Skeletal muscle tissue (tissue), 4 donors: ENCODE data around the gene CYTL1. TPM values are rescaled to one million over a fixed set of nuclear protein-coding genes. Genes with fewer than 3 reads are reported as not detected.

Experiments
- H3K27ac ChIP-seq: one replicate; pipeline ENCODE4 v1.7.0; 2013; ENCODE audit warnings: mild to moderate bottlenecking, low read depth, low read length, inconsistent platforms
- H3K27me3 ChIP-seq, 3 donors: one replicate each; pipeline ENCODE4 v1.7.0; 2013; ENCODE audit warnings: low read length in 3 of 3; ENCODE audit not compliant: control insufficient read depth in 3 of 3, insufficient read depth in 3 of 3
- H3K36me3 ChIP-seq, 3 donors: one replicate each; pipeline ENCODE4 v1.7.0; 2013; ENCODE audit warnings: low read length in 3 of 3; ENCODE audit not compliant: control insufficient read depth in 3 of 3, insufficient read depth in 3 of 3
- H3K4me1 ChIP-seq, 3 donors: one replicate each; pipeline ENCODE4 v1.7.0; 2013; ENCODE audit warnings: low read length in 3 of 3, mild to moderate bottlenecking in 3 of 3; ENCODE audit not compliant: control insufficient read depth in 3 of 3, insufficient read depth in 3 of 3
- H3K4me3 ChIP-seq, 3 donors: one replicate each; pipeline ENCODE4 v1.7.0; 2013; ENCODE audit warnings: low read length in 3 of 3
- H3K9ac ChIP-seq, 3 donors: one replicate each; pipeline ENCODE4 v1.7.0; 2013; ENCODE audit warnings: low read length in 3 of 3, mild to moderate bottlenecking in 3 of 3, moderate library complexity in 2 of 3, low read depth in 1 of 3
- H3K9me3 ChIP-seq, 3 donors: one replicate each; pipeline ENCODE4 v1.7.0; 2013; ENCODE audit warnings: low read length in 3 of 3; ENCODE audit not compliant: control insufficient read depth in 3 of 3
- total RNA-seq: library from RNA; depleted of rRNA; stranded (reverse); fragments of >200 nt; gene quantifications from one replicate; pipeline ENCODE4 v1.2.3, GENCODE V29; 2014
- donor health status: Osteomylitis.

The CYTL1 gene
- total RNA-seq, 1 donor from 2014 or later = 2.1 TPM

- Histone ChIP-seq H3K27me3 (peaks cover 0 to 11% (median 8%) of the 10 kb centered on the region in 3 donors), H3K4me1 (peaks cover 2 to 6% (median 5%) of the 10 kb centered on the region in 3 donors), H3K36me3 (no peaks in the 10 kb centered on the region), H3K9me3 (no peaks in the 10 kb centered on the region), H3K9ac (no peak overlapping the region), H3K4me3 (no peak overlapping the region), H3K27ac (no peak overlapping the region)
These were observed 26.4 kb downstream of the CYTL1 start for GRCh38 chr4:4992833-4993232.

GRCh38 chr4:4991541-4992099 is 27.6 kb downstream of the CYTL1 start:
- H3K36me3 ChIP-seq = no peaks in the 10 kb centered on the region
- no peaks in the 10 kb centered on the region for H3K9me3 ChIP-seq
- H3K27ac ChIP-seq = no peak overlapping the region
- no peak overlapping the region for H3K4me3 ChIP-seq
- H3K27me3 ChIP-seq = peaks cover 0 to 11% (median 8%) of the 10 kb centered on the region in 3 donors
- H3K9ac ChIP-seq = no peak overlapping the region
- peaks cover 2 to 6% (median 5%) of the 10 kb centered on the region in 3 donors for H3K4me1 ChIP-seq

- no peaks in the 10 kb centered on the region for H3K36me3 ChIP-seq
- no peak overlapping the region for H3K4me3 ChIP-seq
- peaks cover 0 to 11% (median 8%) of the 10 kb centered on the region in 3 donors for H3K27me3 ChIP-seq
- H3K4me1 ChIP-seq = peaks cover 2 to 6% (median 5%) of the 10 kb centered on the region in 3 donors
- no peak overlapping the region for H3K9ac ChIP-seq
- no peaks in the 10 kb centered on the region for H3K9me3 ChIP-seq
- H3K27ac ChIP-seq = peak overlapping the region; percentile 41
These were observed 28.3 kb downstream of the CYTL1 start for GRCh38 chr4:4990857-4991540.

GRCh38 chr4:4990329-4990728 is 28.9 kb downstream of the CYTL1 start:
- Histone ChIP-seq H3K4me1 (peaks cover 2 to 6% (median 5%) of the 10 kb centered on the region in 3 donors), H3K4me3 (no peak overlapping the region), H3K9me3 (no peaks in the 10 kb centered on the region), H3K27me3 (peaks cover 0 to 9% (median 5%) of the 10 kb centered on the region in 3 donors), H3K36me3 (no peaks in the 10 kb centered on the region), H3K27ac (peak overlapping the region; percentile 41), H3K9ac (no peak overlapping the region)

GRCh38 chr4:4989083-4989622 is 30.1 kb downstream of the CYTL1 start:
- no peak overlapping the region for H3K27ac ChIP-seq
- H3K36me3 ChIP-seq = no peaks in the 10 kb centered on the region
- H3K4me3 ChIP-seq = no peak overlapping the region
- no peak overlapping the region for H3K9ac ChIP-seq
- no peaks in the 10 kb centered on the region for H3K9me3 ChIP-seq
- peaks cover 2 to 6% (median 5%) of the 10 kb centered on the region in 3 donors for H3K4me1 ChIP-seq
- peaks cover 0 to 2% (median 0%) of the 10 kb centered on the region in 3 donors for H3K27me3 ChIP-seq

- no peaks in the 10 kb centered on the region for H3K36me3 ChIP-seq
These were observed 31.6 kb downstream of the CYTL1 start for GRCh38 chr4:4987656-4988055.

GRCh38 chr4:4986841-4987240 is 32.4 kb downstream of the CYTL1 start:
- no peaks in the 10 kb centered on the region for H3K36me3 ChIP-seq
- H3K4me3 ChIP-seq = no peak overlapping the region
- H3K27ac ChIP-seq = no peak overlapping the region
- H3K9me3 ChIP-seq = no peaks in the 10 kb centered on the region
- peaks cover 2 to 6% (median 5%) of the 10 kb centered on the region in 3 donors for H3K4me1 ChIP-seq
- H3K9ac ChIP-seq = no peak overlapping the region
- H3K27me3 ChIP-seq = peaks cover 0 to 4% (median 0%) of the 10 kb centered on the region in 3 donors

More at GRCh38 chr4:4987656-4988055, 31.6 kb downstream of the CYTL1 start:
- no peak overlapping the region for H3K9ac ChIP-seq
- peaks cover 2 to 6% (median 5%) of the 10 kb centered on the region in 3 donors for H3K4me1 ChIP-seq
- H3K27ac ChIP-seq = no peak overlapping the region
- no peak overlapping the region for H3K4me3 ChIP-seq
- H3K9me3 ChIP-seq = no peaks in the 10 kb centered on the region
- H3K27me3 ChIP-seq = peaks cover 0 to 4% (median 0%) of the 10 kb centered on the region in 3 donors

- H3K4me1 ChIP-seq = peaks cover 0 to 6% (median under 1%) of the 10 kb centered on the region in 3 donors
- H3K36me3 ChIP-seq = no peaks in the 10 kb centered on the region
- no peak overlapping the region for H3K4me3 ChIP-seq
- no peaks in the 10 kb centered on the region for H3K9me3 ChIP-seq
- H3K27me3 ChIP-seq = peaks cover 0 to 4% (median 0%) of the 10 kb centered on the region in 3 donors
- no peak overlapping the region for H3K27ac ChIP-seq
- no peak overlapping the region for H3K9ac ChIP-seq
These were observed 33.4 kb downstream of the CYTL1 start for GRCh38 chr4:4985844-4986243.

- H3K4me1 ChIP-seq = no peaks in the 10 kb centered on the region
- no peak overlapping the region for H3K9ac ChIP-seq
- no peaks in the 10 kb centered on the region for H3K9me3 ChIP-seq
- H3K36me3 ChIP-seq = no peaks in the 10 kb centered on the region
- no peak overlapping the region for H3K27ac ChIP-seq
- H3K27me3 ChIP-seq = peaks cover 0 to 4% (median 0%) of the 10 kb centered on the region in 3 donors
- H3K4me3 ChIP-seq = no peak overlapping the region
These were observed 34.2 kb downstream of the CYTL1 start for GRCh38 chr4:4985036-4985435.

GRCh38 chr4:4984186-4984585 is 35.1 kb downstream of the CYTL1 start:
- Histone ChIP-seq H3K27me3 (peaks cover 0 to 4% (median 0%) of the 10 kb centered on the region in 3 donors), H3K9me3 (no peaks in the 10 kb centered on the region), H3K9ac (no peak overlapping the region), H3K36me3 (no peaks in the 10 kb centered on the region), H3K4me3 (no peak overlapping the region), H3K4me1 (no peaks in the 10 kb centered on the region), H3K27ac (no peak overlapping the region)
